ENCODE results near the gene CEACAM4.

GRCh38 chr19:41616792-41617621, 9.9 kb downstream of the CEACAM4 start:
- TF ChIP-seq ZNF274 (IDR thresholded peaks at IDR 0.05; ENCODE audit: low read depth, low read length) (no peak), SUZ12 (IDR thresholded peaks at IDR 0.05; ENCODE audit: extremely low read depth, insufficient read depth, insufficient read length) (no peak), YY1 (IDR thresholded peaks at IDR 0.05; ENCODE audit: insufficient read depth, insufficient read length) (no peak)
